H54 (cell line): ENCODE data around the gene HOXB1.

Source experiments
- DNase-seq: peaks from one replicate; pipeline ENCODE4 v3.0.0; 2011; ENCODE audit warnings: low spot score, mixed read lengths; ENCODE audit not compliant: insufficient read length
- FAIRE-seq: peaks from 3 replicates; lab custom pipeline; 2011; peaks lifted over from hg19 to GRCh38; lab: Jason Lieb, UNC
- POLR2A ChIP-seq: IDR thresholded peaks from 2 replicates; pipeline ENCODE4 v1.6.1; 2011; ENCODE audit warnings: low read depth, mild to moderate bottlenecking, low read length

Gene HOXB1

GRCh38 chr17:48530887-48531272 is at the start of gene HOXB1:
TSS of gene HOXB1 (minus strand) at chr17:48531011. CDS start at chr17:48530904, 107 bp downstream.
- DNase-seq (no peak), FAIRE-seq (no peak)
- TF ChIP-seq POLR2A: no peak

GRCh38 chr17:48579760-48580554 is 49.1 kb upstream of the HOXB1 start:
- no peak for DNase-seq
- no peak for TF ChIP-seq POLR2A
- FAIRE-seq: no peak

GRCh38 chr17:48579471-48579759 is 48.6 kb upstream of the HOXB1 start:
- DNase-seq: no peak
- TF ChIP-seq POLR2A: no peak
- no peak for FAIRE-seq

GRCh38 chr17:48578616-48579470 is 48.0 kb upstream of the HOXB1 start:
- no peak for FAIRE-seq
- no peak for DNase-seq
- TF ChIP-seq POLR2A: no peak

GRCh38 chr17:48577946-48578615 is 47.3 kb upstream of the HOXB1 start, which contains the start of gene HOXB4:
TSS of gene HOXB4 (minus strand) at chr17:48578350. CDS start at chr17:48578319, 31 bp downstream.
- DNase-seq: no peak
- TF ChIP-seq POLR2A: no peak
- no peak for FAIRE-seq

- FAIRE-seq (no peak), DNase-seq (no peak)
- no peak for TF ChIP-seq POLR2A
Measured at GRCh38 chr17:48577330-48577945, 46.6 kb upstream of the HOXB1 start.

GRCh38 chr17:48576479-48577309 is 45.9 kb upstream of the HOXB1 start:
- no peak for TF ChIP-seq POLR2A
- no peak for DNase-seq
- no peak for FAIRE-seq

- FAIRE-seq: no peak
- no peak for DNase-seq
Measured at GRCh38 chr17:48575673-48576478, 45.1 kb upstream of the HOXB1 start.

GRCh38 chr17:48575066-48575582 is 44.3 kb upstream of the HOXB1 start:
- no peak for TF ChIP-seq POLR2A
- FAIRE-seq (no peak), DNase-seq (no peak)

More at GRCh38 chr17:48575673-48576478, 45.1 kb upstream of the HOXB1 start:
- no peak for TF ChIP-seq POLR2A

- no peak for TF ChIP-seq POLR2A
- DNase-seq (no peak), FAIRE-seq (no peak)
Measured at GRCh38 chr17:48574505-48575065, 43.8 kb upstream of the HOXB1 start.

- no peak for TF ChIP-seq POLR2A
- FAIRE-seq (no peak), DNase-seq (no peak)
Measured at GRCh38 chr17:48571826-48572417, 41.1 kb upstream of the HOXB1 start.
